Measurements from ENCODE around the gene HAVCR1. TPM values are rescaled to one million over a fixed set of nuclear protein-coding genes. Genes with fewer than 3 reads are reported as not detected.

HAVCR1 gene
- total RNA-seq, 1 experiment from 2014 or later, result not detected

- TF ChIP-seq CDX4 (CRISPR knock-in tag; IDR thresholded peaks at IDR 0.05; ENCODE audit: borderline replicate concordance), result no peak
These were observed 17.6 kb upstream of the HAVCR1 start (continued) for GRCh38 chr5:157076558-157076957.

GRCh38 chr5:157072508-157072907 is 13.6 kb upstream of the HAVCR1 start:
- H3K27ac Mint-ChIP-seq, result no peak overlapping the region
- TF ChIP-seq FOXP1 (CRISPR knock-in tag; IDR thresholded peaks at IDR 0.05; ENCODE audit: borderline replicate concordance), result no peak
- no peak for TF ChIP-seq E2F1 (CRISPR knock-in tag; IDR thresholded peaks at IDR 0.05)
- TF ChIP-seq TEAD4 (CRISPR knock-in tag; IDR thresholded peaks at IDR 0.05), result no peak
- no peak for TF ChIP-seq NFATC4 (CRISPR knock-in tag; IDR thresholded peaks at IDR 0.05)
- TF ChIP-seq ZNF121 (CRISPR knock-in tag; IDR thresholded peaks at IDR 0.05), result no peak
- no peak for TF ChIP-seq ZNF281 (CRISPR knock-in tag; IDR thresholded peaks at IDR 0.05)
- no peak for TF ChIP-seq ZNF263 (CRISPR knock-in tag; IDR thresholded peaks at IDR 0.05; ENCODE audit: low read depth)
- TF ChIP-seq ATF2 (CRISPR knock-in tag; IDR thresholded peaks at IDR 0.05; ENCODE audit: borderline replicate concordance, low read depth), result no peak
- no peak for TF ChIP-seq ZNF423 (CRISPR knock-in tag; IDR thresholded peaks at IDR 0.05)
- TF ChIP-seq E2F4 (CRISPR knock-in tag; IDR thresholded peaks at IDR 0.05; ENCODE audit: borderline replicate concordance, low read depth), result no peak
- TF ChIP-seq TCF7 (CRISPR knock-in tag; IDR thresholded peaks at IDR 0.05; ENCODE audit: low read depth), result no peak
- TF ChIP-seq MXD4 (CRISPR knock-in tag; IDR thresholded peaks at IDR 0.05; ENCODE audit: borderline replicate concordance), result no peak
- H3K4me3 Mint-ChIP-seq, result no peak overlapping the region
- ChIA-PET CTCF (no interaction called here), POLR2A (no interaction called here)
- no peaks in the 10 kb centered on the region for H3K36me3 Mint-ChIP-seq
- DNase-seq (ENCODE audit: low spot score) (no peak), ATAC-seq (no peak)
- H3K9me3 Mint-ChIP-seq, result no peaks in the 10 kb centered on the region
- peaks cover 4% of the 10 kb centered on the region; the same call in 1 of the 2 replicates for H3K4me1 Mint-ChIP-seq
- H3K27me3 Mint-ChIP-seq (ENCODE audit: low read depth), result no peaks in the 10 kb centered on the region

GRCh38 chr5:157069949-157070348 is 11.0 kb upstream of the HAVCR1 start:
- Mint-ChIP-seq H3K4me1 (peaks cover 6% of the 10 kb centered on the region; the same call in 1 of the 2 replicates), H3K36me3 (no peaks in the 10 kb centered on the region), H3K27ac (no peak overlapping the region), H3K27me3 (ENCODE audit: low read depth) (no peaks in the 10 kb centered on the region), H3K9me3 (no peaks in the 10 kb centered on the region), H3K4me3 (no peak overlapping the region)
- POLR2A ChIA-PET, result interaction anchor here (0.6 kb wide), 1 partner anchor 1449 kb away, joined by 5 read pairs; no protein-coding TSS in a partner anchor
- ATAC-seq (peak; percentile 61; the same call in 1 of the 2 replicates), DNase-seq (ENCODE audit: low spot score) (no peak)
- CTCF ChIA-PET, result no interaction called here
- no peak for TF ChIP-seq ZNF219 (CRISPR knock-in tag; IDR thresholded peaks at IDR 0.05; ENCODE audit: borderline replicate concordance)
- TF ChIP-seq ZNF232 (CRISPR knock-in tag; IDR thresholded peaks at IDR 0.05), result no peak
- TF ChIP-seq AFF4 (CRISPR knock-in tag; IDR thresholded peaks at IDR 0.05; ENCODE audit: borderline replicate concordance), result no peak
- TF ChIP-seq HMGA2 (CRISPR knock-in tag; IDR thresholded peaks at IDR 0.05), result no peak
- TF ChIP-seq ELF4 (CRISPR knock-in tag; IDR thresholded peaks at IDR 0.05; ENCODE audit: low read depth), result no peak
- TF ChIP-seq PREB (CRISPR knock-in tag; IDR thresholded peaks at IDR 0.05; ENCODE audit: borderline replicate concordance), result no peak
- TF ChIP-seq CBFB (CRISPR knock-in tag; IDR thresholded peaks at IDR 0.05; ENCODE audit: low read depth), result no peak
- no peak for TF ChIP-seq ZBTB21 (CRISPR knock-in tag; IDR thresholded peaks at IDR 0.05; ENCODE audit: borderline replicate concordance)
